Activated gamma-delta T cell treated with Interleukin-2 at 50 U/mL for 16 hours (primary cell): Measurements from ENCODE around the gene TACC3.

ENCODE experiments used
- DNase-seq: peaks from one replicate; pipeline ENCODE4 v3.0.0-alpha.2; 2020

TACC3 gene

DNA sequence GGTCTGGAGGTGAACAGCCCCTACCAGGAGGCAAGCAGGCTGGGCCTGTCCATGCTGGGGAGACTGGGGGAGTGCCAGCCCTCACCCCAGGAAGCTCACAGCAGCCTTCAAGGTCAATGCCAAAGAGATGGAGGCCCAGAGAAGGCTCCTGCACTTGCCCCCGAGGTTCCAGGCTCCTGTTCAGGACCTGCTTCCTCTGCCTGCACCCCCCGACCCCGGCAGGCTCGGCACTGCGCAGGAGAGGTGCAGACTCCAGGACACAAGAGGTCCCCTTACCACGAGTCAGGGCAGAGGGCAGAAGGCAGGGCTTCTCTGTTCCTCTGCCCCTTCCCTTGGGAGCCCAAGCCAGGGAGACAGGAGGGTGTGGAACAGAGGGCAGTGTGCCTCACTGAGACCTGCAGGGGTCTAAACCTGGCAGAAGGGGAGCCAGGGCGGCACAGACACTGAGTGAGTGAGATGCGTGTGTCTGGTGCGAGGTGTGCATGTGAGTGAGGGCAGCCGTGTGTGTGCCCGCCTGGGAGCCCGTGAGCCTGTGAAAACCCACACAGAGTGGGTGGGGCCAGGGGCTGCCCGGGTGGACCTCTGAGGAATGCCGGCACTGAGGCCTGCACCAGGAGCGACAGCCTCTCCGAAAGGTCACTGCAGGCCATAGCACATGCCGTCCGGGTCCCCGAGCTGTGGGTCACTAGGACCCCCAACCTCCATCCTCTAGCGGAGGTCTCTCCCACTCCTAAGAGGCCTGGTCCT, 41.1 kb downstream of the TACC3 start:
- DNase-seq = no peak

DNA sequence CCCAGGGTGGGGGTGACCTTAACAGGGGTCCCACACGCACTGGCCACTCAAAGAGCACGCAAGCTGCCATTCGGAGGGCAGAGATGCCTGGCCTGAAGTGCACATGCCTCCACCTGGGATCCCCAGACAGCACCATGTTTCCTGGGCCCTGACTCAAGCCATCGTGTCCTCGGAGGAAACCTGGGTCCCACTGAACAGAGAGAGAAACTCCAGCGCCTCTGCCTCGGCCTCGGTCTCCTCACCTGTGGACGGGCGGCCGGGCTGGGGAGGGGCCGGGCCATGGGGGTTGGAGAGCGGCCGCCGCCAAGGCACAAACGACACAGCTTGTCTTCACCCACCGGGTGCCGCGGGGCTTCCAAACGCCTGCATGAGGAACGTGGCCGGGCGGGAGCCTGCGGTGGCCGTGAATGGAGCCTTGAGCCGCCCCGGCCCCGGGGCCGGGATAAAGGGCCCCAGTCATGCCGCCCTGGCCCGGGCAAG, 41.8 kb downstream of the TACC3 start:
- DNase-seq = no peak

DNA sequence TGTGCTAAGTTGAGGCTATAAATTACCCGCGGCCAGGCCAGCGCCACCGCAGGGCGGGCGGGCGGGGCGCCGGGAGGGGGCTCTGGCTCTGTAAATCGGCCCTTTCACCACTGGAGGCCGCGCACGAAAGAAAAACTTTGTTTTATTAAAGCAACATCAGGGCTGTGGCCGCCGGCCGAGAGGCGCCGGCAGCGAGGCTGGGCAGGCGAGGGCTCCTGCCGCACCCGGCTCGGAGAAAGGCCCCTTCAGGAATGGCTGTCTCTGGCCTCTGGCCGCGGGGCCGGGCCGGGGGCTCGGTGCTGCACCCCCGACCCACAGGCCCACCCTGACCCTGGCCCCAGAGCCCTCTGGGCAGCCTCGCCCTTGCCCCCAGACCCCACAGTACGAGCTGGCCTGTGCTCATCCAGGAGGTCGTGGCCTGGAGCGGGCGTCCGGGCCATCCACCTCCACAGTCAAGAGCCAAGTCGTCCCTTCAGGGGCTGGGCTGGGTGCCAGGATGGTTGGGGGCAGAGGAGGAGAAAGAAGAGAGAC, 42.3 kb downstream of the TACC3 start:
- DNase-seq = no peak

DNA sequence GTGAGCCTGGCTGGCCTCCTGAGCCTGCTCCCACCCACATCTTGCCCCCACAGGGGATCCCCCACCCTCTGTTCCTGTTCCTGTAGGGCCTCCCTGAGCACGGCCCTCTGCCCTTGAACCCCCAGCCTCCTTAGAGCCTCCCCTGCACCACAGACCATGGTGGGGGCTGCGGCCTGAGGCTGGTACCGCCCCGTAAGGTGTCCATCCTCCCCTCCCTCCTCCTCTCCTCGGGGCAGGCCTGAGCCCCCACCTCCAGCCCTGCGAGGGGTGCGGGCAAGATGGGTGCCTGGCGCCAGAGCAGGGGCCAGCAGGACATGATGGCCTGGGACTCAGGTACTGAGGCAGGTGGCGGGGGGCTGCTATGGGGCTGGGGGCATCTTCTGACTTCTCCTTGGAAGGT, 43.3 kb downstream of the TACC3 start:
- no peak for DNase-seq

DNA sequence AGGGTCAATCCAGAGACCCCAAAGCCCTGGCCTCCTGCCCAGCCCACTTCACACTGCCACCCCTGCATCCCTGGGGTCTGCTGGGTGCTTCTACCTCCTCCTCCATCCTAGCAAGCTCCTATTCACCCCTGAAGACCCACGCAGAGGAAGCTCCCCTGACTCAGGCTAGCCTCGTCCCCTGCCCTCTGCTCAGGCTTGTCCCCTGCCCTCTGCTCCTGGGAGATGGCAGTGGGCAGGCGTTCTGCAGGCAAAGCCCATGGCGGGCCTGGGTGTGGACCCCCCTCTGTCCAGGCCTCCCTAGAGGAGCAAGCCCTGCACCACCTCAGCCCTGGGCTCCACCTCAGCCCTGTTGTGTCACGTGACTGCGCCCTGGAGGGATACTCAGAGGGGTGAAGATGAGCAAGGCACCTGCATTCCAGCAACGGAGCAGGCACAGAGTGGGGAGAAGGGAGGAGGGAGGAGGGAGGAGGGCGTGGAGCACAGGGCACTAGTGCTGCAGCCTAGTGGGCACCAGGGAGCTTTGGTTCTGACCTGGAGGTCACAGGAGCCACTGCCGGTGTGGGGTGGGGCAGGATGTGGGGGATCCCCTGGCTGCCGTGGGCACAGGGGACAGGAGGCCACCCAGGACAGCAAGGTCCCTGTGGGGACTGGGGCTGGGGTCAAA, 44.2 kb downstream of the TACC3 start:
- DNase-seq = no peak

DNA sequence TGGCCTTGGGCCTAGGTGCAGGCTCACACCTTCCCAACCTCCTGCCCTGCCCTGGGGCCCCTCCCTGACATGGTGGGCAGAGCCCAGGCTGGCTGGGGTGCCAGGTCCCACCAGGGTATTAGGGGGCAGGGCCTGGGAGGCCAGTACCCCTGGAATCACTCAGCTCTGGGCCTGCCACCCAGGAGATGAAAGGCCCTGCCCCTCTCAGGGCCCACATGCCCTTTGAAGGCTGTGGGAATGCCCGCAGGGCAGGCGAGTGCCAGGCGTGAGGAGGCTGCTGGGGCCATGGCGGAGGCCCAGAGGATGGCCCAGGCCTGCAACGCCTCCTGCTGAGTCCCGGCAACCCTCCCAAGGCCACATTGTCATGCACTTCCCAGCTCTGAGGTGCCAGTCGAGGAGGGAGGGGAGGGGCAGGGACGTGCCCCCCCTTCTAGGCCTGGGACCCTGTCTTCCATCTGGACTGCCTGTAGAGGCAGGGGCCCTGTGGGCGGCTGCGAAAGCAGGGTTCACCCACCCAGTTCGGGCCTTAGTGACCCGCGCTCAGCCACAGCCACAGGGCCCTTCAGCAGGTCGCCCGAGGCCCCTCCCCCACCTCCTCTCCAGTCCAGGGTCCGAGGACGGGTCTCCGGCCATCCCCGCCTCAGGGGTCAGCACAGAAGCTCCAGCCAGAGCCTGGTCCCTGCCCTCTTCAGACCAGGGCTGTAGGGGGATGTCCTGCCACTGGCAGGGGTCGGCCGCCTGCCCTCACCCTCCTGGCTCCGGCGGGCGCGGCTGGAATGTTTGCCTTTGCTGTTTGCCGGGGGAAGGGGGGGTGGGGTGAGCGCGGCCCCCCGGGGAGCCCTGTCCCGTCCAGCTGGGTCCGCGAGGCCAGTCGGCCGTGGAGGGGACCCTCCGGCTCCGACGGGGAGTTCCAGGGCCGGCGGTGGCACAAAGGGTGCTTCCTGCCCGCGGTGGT, 45.1 kb downstream of the TACC3 start:
- DNase-seq = no peak

DNA sequence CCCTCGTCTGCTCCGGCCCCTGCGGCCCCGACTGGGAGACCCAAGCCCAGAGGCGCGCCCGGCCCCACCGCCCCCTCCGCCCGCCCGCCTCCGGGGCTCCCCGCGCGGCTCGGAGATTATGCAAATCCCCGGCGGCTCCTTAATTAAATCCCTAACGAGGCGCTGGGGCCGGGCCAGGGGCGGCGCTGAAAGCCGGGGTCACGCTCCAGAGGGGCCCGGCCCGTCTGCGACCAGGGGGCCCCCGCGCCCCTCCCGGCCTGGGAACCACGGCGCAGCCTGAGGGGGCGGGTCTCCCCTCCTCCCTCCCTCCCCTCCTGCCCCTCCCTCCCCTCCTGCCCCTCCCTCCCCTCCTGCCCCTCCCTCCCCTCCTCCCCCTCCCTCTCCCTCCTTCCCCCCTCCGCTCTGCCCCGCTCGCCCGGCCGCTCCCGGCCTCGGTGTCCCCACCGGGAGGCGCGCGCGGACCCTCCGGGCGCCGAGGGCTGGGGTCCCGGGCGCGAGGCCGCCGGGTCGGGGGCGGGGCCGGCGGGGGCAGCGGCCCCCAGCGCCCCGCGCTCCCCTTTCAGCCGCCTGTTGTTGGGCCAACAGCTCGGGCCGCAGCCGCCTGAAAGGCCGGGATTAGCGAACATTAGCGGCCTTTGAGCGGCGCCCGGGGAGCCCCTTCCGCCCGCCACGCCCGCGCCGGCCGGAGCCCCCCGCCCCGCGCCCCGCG, 45.9 kb downstream of the TACC3 start:
- DNase-seq = no peak

DNA sequence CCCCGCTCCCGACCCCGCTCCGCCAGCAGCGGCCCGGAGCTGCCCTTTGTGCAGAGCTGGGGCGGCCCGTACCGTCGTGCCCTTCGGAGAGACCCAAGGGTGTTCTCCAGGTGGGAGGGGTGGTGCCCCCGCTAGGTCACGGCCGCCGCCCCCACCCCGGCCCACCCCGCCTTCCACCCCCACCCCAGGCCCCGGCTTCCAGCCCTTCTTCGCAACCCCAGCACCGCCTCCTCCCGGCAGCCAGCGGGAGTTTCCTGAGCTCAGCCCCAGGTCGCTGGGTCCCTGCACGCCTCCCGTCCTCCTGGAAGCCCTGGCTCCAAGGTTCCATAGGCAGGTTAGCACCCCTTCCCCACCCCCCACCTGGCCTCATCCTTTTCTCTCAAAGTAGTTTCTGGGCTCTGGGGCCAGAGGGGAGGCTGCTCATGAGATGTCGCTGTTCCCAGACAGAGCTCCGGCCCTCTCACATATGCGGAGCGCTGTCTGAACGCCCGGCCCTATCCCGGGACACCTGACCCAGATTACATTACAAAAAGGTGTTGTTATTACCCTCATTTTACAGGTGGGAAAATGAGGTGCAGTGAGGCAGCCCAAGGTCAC, 46.5 kb downstream of the TACC3 start:
- DNase-seq = peak; percentile 15

DNA sequence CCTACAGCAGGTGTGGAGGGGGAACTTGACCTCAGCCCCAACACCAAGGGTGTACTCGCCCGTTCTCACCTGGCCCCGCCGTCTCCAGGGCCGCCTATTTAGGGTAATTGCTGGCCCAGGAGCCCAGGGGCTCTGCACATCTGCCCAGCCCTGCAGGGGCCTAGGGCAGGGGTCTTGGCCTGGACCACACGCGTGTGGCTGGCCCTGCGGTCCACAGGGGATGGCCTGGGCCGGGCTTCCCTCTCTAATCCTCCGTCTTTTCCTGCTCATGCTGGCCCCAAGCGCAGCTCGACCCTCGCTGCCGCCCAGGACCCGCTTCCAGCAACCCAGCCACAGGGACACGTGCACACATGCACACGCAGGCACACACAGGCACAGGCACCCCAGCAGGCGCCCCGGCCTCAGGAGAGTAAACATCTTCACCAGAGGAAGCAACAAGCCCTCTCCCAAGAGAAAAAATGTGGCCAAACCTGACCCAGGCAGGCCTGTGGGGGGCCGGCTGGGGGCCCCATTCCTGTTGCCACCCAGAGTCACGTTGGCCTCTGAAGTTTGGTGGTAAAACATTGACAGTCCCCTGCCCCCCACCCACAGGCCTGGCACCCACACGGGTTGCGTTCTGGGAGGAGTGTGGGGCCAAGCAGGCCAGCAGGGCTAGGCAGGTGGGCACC, 47.2 kb downstream of the TACC3 start:
- no peak for DNase-seq

DNA sequence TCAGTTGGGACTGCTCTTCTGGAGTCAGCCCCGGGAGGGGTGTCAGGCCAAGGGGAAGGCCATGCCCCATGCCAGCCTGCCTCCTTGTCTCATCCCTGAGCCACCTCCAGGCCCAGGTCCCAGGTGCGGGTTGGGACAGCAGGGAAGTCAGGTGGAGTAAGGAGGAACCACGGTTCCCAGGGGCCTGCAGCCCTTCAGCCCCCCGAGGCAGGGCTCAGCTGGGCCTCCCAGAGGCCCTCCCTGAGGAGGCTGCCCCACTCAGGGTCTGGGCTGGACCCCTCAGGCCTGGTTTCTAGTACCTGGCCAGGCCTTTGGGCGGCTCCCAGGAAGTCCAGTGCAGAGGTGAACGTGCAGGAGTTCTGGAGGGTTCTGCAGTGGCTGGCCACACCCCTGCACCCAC, 48.4 kb downstream of the TACC3 start:
- DNase-seq = no peak

DNA sequence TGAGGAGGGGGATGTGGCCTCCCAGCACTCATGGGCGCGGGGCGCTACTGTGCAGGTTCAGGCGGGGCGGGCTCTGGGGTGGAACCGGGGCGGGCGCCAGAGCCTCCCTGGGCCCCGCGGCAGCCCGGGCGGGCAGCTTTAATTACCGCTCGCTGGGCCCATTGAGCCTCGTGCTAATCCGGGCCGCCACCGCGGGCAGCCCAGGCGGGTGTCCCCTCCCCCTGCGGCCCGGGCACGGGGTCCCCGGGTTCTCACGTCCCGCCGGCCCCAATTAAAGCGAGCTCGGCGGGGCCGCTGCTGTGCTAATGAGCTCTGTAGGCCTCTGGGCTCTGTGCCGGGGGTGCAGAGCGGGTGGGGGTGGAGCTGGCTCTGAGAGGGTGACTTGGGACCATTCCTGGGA, 48.9 kb downstream of the TACC3 start:
- DNase-seq = no peak

DNA sequence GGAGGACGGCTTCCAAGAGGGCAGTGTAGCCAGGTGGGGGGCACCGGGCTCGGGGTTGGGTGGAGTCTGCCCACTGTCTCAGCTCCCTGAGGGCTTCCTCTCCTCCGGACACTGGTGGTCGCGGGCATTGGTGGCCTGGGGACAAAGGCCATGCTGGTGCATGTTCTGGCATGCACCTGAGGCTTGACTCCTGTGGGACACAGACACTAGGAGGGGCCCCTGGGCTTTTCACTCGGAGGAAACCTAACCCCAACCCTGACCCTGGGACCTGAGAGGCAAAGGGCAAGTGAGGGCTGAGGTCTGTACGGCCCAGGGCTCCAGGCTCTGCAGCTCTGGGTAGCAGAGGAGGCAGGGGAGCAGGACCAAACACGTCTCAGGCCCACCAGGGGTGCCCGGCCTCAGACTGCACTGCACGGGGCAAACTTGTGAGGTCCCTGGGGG, 49.5 kb downstream of the TACC3 start:
- DNase-seq = no peak

DNA sequence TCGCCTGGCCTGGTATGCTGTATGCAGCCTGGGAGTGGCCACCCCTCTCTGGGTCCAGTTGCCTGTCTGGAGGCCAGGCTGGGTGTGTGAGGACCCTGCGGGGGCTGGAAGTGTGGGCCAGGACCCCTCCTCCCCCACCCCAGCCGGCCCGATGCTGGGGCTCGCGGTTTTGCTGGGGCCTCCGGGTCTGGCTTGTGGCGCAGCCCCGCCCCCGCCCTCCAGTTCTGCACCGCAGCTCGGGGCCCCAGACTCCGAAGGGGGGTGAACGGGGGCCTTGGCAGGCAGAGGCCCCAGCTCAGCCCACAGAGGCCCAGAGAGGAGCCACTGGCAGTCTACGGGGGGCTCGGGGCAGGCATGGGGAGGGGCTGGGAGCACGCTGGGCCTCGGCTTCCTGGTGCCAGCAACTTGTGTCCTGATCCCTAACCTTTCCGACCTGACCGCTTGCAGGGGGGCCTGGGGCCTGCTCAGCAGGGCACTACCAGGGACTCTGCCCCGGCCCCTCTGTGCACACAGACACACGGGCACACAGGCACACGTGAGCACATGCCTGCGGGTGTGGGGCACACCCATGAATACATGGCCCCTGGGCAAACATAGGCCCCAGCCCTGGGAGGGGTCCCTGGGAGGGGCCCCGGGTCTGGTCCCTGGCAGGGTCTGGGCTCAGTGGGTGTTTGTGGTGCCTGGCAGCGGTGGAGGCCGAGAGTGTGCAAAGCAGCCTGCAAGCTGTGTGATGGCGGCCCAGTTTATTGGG, 50.4 kb downstream of the TACC3 start:
- DNase-seq = no peak

DNA sequence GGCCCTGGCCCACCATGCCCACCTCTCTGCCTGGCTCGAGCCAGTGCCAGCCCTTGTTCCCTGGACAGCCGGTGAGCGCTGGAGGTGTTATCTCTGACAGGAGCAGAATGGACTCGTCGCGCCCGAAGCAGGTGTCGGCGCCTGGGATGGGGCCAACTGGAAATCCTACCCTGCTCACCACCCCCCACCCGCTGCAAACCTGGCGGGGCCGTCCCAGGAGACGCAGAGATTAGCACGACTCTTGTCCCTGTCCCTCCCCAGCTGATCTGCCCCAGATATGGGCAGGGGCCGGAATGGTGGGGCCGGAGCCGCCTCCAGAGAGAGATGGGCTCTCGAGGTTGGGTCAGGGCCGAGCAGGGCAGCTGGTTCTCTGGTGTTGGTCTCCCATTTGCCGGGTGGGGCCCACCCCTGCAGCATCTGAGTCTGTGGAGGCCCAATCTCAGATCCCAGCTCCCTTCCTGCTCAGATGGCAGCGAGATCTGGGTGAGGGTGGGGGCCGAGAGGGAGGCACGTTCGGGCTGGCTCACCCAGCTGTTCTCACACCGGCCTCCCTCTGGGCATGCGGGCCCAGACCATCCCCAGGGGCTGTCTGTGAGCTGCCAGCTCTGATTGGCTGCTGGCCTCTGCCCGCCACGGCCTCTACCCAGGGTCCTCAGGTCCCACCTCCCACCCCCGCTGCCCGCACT, 51.7 kb downstream of the TACC3 start:
- no peak for DNase-seq

DNA sequence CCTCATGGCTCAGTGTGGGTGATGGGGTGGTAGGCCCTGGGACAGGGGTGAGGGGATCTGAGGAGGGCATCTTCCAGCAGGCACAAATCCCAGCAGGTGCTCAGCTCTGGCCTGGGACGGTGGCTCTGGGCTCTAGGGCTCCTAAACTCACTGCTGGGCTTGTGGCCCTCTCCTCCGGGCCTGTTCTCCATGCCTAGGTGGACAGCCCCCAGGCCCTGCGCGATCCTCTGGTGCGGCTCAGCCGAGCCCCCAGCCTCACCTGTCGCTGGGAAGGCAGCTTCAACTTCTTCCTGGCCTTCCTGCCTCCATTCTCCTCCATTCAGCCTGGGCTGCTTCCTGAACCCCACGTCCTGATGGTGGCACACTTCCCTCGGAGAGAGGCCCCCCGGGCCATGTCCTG, 52.4 kb downstream of the TACC3 start:
- DNase-seq = no peak

DNA sequence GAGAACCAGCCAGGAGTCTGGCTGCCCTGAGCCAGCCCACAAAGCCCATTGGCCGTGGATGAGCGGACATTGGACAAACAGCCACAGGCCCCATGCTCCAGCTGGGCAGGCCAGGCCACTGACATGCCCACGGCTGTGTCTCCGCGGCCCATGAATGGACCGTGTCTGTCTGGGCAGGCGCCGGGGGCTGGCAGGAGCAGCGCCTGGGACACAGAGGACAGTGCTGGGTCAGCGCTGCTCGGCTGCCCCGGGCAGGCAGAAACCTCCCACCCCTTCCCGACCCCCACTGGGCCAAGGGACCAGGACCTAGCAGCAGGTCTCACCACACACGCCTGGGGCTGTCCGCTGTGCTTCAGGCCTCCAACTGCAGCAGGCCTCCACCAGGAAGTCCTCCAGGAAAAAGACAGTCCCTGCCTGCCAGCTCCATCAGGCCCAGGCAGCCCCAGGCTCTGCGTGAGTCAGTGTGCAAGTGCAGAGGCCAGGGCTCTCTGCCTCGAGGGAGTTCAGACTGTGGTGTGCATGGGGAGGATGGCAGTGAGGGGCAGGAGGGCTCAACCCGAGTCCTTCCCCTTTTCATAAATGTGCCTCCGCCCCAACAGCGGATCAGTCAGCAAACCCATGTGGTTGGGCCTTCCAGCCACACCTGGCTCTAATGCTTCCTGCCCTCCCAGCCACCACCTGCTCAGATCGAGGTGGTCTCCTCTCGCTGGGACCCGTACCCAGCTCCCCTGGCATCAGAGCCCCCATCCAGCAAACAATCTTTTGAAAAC, 54.6 kb downstream of the TACC3 start:
- no peak for DNase-seq

DNA sequence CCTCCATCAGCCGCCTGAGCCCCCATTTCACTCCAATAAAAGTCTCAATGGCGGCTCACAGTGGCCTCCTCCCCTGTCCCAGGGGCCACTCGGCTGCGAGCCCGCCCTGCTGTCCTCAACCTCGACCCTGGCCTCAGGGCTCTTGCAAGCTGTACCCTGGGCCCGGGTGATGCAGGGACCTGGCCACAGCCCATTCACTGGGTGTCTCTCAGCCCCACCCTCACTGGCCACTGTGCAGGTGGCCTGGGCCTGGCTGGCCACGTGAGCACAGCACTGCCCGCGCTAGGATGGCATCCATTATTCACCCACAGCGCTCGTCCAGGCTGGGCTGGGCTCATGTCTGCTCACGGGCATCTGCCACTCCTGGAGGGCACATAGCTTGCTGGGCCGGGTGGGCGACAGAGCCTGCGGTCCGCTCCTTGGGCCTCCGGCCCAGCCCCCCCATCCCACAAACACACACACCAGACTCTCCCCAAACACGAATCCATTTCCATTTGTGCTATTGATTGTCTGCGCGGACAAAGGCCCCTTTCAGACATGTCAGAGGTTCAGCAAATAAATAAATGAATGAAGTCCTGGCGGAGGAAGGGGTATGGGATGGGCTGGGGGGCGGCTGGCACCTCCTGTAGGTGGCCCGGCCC, 55.3 kb downstream of the TACC3 start:
- DNase-seq = no peak

DNA sequence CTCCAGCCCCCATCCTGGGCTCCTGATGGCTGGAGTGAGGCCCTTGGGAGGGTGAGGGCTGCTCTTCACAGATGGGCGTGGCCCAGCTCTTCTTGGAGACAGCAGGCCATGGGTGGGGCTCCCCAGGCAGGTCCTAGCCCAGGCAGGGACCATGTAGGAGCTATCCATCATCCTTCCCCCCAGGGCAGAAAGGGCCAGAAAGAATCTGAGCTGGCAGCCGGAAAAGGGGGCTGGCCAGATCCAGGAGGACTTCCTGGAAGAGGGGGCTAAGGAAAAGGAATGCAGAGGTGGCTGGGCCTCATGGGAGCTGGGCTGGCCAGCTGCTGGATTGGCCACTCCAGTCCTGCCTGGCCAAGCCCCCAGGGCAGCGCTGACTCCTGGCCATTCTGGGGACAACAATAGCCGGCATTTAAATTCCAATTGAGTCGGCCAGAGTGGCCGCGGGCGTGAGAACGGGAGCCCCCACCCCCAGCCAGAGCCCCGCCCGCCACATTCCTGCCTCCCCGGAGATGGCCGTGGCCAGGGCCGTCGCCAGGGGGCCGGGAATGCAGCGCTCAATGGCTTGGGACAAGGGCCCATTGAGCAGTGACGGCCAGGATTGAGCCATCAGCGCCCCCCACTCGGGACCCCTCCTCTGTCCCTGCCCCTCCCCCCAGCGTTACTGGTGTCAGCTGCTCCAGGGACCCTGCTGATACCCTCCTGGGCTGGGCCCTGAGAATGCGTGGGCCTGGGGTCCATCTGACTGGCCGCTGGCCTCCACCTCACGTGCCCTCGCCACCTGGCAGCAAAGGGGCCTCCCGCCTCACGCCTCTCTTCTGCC, 56.7 kb downstream of the TACC3 start:
- DNase-seq = no peak
